HG02981 (cell line): ENCODE results near the gene OR1I1.

Source experiments
- ATAC-seq: cut with Tn5 transposase; IDR thresholded peaks from one replicate; pipeline ENCODE4 v1.9.1; 2021; ENCODE audit warnings: mild to moderate bottlenecking, moderate library complexity; ENCODE audit not compliant: unreplicated experiment

The OR1I1 gene

DNA sequence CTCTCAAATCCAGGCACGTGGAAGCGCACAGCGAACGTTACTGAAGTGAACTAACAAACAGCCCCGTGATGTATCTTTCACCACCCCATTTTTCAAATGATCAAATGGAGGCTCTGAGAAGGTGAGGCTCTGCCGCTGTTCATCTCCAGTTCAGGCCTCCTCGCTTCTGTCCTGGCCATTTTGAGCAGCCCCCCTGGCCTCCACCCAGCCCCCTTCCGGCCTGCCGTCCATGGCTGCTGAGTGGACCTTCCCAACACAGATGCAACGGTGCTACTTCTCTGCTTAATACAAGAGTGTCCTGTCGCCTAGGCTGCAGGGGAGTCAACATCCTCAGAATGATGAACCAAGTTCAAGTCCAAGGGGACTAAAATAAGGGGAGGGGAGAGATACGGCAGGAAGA is 34.8 kb downstream of the OR1I1 start:
- no peak for ATAC-seq

DNA sequence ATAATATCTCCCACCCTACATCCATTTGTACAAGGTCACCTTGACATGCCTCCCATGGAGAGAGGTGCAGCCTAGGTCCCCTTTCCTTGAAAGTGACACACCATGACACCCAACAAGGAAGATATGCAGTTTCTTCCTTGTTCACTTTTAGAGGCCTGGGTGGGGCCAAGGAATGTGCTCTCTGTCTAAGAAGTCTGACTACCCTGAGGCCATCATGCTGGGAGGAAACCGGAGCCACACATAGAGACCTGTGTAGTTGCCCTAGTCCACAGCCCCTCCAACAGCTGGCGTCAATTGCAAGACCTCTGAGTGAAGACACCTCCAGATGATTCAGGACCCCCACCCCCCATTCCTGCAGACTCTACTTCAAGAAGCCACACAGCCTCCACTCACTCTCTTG is 36.2 kb downstream of the OR1I1 start:
- ATAC-seq = no peak

DNA sequence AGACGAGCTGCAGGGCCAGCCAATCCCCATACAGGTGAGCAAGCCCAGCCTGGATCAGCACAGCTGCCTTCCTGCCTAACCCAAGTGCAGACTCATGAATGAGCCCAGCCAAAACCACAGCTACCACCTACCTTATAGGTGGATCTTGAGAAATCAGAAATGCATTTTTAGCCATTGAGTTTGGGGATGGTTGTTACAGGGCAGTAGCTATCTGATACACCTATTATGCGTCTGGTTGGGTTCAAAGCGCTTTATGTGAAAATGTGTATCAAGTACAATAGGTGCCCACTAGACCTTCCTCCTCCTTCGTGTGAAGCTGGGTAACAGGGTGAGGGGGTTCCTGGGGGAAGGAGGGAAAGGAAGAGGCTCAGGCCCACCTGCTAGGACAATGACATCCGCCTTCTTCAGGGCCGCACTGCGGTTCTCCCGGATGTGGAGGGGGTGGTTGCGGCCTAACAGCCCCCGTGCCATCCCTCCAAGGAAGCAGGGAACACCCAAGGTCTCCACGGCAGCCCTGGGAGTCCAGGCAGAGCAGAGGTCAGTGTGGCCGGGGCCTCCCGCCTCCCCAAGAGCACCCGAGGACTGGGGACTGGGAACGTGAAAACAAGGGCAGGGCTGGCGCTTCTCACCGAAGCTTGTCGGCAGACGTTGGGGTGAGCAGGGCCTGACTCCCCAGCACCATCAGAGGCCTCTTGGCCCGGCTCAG is 36.9 kb downstream of the OR1I1 start:
- no peak for ATAC-seq

DNA sequence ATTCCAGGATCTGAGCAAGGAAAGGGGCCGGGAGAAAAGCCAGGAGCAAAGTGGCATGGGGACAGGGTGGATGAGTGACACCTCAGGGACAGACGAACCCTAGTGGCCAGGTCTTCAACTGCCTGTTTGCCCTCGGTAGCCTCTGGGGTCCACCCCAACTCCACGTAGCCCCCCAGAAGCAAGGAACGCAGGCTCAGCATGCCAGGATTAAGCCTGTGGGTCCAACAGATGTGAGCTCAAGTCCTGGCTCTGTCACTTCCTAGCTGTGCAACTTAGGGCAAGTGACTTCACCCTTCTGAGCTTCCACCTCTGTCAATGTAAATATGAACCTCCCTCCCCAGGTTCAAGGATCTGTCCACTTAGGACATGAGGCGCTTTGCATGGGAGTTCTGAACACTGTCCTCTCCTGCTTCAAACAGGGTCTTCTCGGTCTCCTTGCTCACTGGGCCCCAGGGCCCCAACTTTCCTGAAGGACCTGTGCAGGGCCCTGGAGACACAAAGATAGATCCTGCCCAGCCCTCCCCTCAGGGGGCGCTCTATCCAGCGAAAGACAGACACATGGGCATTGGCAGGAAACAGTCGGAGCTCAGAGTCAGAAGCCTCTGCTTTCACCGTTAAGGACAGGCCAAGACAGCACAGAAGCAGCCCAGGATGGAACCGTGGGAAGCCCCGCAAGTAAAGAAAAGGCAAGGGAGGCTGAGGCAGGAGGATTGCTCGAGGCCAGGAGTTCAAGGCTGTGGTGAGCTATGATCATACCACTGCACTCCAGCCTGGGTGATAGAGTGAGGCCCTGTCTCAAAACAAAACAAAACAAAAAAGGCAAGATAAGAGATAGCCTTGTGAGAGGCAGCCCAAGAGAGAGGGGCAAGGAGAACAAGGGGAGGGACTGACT is 38.4 kb downstream of the OR1I1 start:
- ATAC-seq = no peak

DNA sequence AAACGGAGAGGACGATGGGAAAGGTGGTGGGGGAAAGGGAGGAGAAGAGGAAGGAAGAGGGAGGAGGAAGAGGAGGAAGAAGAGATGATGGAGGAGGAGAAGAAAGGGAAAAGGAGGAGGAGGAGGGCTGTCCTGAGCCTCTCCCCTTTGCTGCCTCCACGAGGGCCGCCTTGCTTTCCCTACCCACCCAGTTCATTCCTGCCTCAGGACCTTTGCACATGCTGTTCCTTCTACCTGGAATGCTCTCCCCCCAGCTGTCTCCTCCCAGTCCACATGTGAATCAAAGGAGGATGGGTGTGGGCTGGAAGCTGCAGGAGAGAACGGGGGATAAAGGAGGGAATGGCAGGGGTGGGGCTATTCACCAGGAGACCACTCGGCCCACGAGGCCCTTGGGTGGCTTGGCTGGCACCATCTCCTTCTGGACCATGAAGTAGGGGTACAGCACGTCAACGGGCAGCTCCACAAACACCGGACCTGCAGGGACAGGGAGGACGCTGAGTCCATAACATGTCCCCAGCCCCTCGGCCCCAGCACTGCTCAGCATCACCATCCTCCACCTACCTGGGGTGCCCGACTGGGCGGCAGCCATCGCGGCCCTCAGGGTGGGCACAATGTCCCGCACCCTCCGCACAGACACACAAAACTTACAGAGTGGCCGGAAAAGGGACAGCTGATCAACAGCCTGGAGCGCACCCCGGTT is 40.5 kb downstream of the OR1I1 start:
- no peak for ATAC-seq

DNA sequence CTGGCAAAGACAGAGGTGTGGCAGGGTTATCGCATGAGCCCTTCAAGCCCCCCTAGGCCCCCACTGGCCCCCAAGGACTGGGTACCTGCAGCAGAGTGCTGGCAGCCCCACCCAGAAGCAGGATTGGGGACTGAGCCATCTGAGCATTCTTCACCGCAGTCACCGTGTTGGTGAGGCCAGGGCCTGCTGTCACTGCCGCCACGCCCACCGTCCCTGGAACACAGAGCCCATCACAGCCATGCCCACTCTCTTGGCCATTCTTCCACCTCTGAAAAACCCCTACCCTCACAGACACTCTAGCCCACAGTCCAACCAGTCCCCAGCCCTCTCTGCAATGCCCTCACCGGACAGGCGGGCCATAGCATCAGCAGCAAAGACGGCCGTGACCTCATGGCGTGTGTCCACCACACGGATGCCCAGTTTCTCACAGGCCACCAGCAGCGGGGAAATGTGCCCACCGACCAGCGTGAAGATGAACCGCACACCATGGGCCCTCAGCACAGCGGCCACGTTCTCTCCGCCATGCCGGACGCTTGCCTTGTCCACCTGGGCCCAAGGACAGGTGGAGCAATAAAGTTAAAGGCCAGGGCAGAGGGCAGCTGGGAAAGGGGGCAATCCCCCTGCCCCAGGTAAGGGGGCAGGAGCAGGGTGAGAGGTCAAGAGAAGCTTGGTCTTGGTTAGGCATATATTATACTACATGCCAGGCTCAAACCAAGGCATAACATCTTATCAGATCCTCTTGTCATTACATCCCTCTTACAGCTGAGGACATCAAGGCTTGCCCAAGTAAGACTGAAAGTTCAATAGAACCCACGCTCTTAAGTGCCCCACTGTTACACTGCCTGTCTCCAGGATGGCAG is 41.2 kb downstream of the OR1I1 start:
- ATAC-seq = no peak

DNA sequence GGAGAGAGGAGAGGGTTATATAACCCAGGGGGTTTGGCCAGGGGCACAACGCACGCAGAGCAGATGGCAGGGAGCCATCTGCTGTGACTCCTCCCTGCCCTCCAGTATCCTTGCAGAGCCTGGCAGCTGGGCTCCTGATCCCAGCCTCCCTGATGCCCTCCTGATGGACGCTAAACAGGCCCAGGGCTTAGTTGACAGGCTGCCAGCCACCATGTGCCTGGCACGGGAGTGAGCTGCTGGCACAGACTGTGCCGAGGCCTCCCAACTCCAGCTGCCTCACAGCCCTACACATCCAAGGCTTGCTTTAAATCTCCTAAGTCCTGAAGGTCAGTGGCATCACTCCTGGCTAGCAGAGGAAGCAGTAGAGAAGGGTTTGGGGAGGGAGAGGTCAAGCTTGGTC is 41.9 kb downstream of the OR1I1 start:
- no peak for ATAC-seq

DNA sequence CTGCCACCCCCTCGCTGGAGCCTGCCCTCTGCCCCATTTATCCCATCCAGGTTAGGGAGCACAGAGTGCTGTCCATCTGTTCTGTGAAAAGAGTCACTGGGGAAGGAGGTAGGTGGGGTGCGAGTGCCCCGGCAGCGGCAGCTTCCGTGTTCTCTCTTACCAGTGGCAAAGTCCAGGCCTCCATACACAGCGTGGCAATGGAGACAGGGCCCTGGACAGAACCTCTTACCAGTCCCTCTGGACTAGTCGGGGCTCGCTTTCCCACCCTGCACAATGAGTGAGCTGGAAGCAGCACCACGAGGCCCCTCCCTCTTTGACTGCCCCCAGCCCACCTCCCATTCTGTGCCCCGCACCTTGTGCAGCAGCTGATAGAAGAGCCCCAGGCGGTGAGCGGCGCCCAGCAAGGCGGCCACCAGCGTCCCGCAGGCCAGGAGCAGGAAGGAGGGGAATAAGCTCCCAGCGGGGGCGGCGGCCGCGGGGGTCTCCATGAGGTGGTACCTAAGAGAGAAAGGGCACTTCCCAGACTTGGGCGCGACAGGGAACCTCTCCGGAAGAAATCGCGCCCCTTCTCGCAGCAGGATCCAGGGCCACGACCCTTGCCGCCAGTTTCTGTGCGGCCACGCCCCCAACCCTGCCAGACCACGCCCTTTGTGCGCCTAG is 42.7 kb downstream of the OR1I1 start:
- ATAC-seq = no peak

DNA sequence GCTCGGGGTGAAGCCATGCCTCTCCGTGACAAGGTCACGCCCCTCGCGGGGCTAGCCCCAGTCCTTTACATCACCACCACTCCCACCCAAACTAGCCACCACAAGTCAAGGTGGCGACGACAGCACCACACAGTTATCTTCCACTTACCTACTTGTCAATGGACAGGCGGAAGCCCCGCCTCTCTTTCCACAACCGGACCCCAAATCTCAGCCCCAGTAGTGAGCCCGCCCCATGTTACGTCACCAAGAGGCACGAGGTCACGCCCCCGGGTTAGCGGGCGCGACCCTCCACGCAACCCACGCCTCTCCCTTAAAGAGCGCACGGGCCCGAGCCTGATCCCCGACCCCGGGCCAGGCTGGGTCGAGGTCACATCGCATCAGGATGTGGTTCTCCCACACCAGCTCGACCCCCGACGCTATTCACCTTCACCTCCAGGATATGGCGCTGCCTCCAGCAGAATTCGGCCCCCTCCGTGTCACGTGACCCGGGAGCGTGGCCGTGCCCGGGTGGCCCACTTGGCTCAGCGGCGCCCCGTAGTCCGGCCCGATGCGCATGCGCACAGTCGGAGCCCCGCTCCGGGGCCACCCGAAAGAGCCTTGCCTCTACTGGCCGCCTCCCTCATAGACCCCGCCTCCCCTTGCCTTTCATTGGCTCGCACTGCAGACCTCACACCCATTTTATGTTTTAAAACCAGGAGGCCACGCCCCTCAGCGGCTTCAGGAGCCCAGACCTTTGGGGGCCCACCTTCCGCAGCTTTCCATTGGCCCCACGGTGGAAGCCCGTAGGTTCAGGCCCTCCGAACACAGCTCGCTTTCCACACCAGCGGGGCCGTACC is 43.4 kb downstream of the OR1I1 start:
- peak; percentile 88 for ATAC-seq

DNA sequence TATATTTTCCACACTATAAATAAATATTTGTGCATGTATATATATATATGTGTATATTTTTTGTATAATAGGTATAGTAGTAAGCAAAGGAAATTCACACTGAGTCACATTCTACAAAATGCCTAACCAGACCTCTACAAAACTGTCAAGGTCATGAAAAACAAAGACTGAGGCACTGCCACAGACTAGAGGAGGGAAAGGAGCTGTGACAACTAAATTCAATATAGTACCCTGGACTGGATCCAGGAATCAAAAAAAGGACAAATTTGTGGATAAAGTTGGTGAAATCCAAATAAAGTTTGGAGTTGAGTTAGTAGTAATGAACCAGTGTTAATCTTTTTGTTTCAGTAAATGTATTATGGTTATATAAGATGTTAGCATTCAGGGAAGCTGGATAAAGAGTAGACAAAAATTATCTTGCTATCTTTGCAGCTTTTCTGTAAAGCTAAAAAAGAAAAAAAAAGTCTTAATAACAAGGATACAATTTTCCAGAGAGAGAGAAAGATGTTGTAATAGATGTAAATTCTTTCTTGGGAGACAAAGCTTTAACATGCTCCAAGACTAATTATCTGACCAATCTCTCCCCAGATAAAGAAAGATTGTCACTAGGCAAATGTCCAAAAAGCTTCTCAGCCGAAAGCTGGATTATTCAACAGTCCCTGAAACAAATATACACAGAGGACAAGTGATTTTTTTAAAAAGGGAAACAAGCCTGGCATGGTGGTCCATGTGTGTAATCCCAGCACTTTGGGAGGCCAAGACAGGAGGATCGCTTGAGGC is 44.3 kb downstream of the OR1I1 start:
- no peak for ATAC-seq

DNA sequence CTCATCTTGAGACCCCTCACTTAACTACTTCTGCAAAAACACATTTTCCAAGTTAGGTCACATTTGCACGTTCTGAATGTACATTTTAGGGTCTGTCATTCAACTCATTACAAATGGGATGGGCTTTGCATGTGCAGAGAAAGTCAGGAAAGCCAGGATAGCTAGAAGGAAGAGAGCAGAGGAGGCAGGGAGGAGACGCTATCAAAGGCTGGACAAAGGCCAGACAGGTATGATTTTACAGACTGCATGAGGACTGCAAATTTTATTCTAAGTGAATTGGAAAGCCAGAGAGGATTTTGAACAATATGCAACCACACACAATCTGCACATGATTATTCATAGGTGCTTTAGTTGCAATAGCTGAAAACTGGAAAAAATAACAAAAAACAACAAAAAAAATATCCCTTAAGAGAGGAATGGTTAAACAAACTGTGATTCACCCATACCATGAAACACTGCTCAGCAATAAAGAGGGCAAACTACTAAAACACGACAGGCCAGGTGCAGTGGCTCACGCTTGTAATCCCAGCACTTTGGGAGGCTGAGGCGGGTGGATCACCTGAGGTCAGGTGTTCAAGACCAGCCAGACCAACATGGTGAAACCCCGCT is 46.3 kb downstream of the OR1I1 start:
- no peak for ATAC-seq

DNA sequence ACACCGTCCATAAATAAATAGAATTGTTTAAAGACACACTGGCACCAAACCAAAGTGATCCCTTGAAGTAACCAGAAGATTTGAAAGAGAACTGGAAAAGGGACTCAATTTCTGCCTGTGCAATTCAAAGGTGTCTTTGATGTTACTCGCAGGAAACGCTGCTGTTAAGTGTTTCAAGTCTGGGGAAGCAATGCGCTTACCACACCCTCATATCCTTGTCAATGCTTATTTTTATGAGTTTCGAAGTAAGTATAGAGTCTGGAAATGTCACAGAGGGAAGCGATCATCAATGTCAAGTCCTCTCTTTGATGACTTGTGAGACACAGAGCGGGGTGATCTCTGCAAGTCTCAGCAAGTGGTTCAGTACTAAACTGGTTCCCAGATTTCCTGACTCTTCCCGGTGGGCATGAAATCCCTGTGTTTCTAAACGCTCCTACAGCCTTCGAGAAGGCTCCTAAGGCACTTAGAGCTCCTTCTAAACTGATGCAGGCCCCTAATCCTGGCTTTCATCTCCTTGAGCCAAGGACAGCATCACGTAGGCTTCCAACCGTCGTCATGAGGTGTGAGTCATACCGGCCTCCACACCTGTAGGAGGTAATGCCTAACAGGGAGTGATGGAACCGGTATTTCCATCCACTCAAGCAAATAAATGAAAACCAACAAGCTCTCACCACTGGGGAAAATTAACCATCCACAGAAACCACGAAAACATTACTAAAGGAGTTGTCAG is 48.0 kb downstream of the OR1I1 start:
- no peak for ATAC-seq

DNA sequence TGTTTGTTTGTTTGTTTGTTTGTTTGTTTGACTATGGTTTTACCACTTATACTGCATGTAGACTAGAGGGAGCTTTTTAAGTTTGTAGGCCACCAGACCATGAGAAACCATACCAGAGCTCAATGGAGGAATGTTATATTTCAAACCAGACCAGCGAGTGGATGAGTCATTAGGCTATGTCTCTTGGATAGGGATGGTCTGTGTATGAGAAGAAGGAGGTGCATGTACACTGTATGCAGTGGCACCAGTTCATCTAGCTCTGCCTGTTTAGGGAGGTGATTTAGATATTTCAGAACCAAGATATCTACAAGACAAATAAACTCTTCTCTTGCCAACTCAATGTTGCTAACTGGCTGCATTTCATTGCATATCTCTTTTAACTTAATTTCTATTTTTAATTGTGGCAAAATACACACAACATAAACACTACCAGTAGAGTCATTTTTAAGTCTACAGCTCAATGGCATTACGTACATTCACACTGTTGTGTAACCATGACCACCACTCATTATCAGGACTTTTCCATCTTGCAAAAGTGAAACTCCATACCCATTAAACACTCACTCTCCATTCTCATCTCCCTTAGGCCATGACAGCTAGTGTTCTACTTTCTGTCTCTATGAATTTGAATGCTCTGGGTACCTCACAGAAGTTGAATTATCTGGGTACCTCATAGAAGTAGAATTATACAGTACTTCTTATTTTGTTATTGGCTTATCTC is 54.4 kb downstream of the OR1I1 start:
- ATAC-seq = no peak

DNA sequence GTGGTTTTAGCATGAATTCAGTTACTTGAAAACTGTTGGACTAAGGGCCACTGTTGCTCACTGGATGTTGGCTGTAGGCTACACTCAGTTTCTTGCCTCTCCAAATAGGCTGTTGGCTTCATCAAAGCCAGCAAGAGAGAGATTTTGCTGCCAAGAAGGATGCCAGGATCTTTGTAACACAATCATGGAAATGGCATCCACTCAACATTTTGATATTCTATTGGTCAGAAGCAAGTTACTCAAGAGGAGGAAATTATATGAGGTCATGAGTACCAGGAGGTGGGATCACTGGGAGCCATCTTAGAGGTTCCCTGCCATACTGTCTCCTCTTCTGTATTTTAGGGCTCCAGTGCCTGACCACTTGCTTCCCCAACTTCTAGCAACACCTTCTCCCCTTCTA is 55.8 kb downstream of the OR1I1 start:
- ATAC-seq = no peak

DNA sequence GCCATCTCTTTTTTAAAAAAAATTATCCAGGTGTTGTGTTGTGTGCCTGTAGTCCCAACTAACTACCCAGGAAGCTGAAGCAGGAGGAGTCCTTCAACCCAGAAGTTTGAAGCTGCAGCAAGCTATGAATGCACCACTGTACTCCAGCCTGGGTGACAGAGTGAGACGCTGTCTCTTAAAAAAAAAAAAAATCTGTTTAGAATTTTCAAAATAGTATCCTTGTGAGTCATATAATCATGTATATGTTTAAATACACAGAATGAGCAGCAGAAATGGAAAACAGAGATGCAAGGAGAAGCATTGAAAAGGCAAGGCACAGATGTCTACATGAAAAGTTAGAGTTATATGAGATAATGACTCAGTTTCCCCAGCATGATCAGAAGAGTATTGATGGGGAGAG is 56.4 kb downstream of the OR1I1 start:
- no peak for ATAC-seq

DNA sequence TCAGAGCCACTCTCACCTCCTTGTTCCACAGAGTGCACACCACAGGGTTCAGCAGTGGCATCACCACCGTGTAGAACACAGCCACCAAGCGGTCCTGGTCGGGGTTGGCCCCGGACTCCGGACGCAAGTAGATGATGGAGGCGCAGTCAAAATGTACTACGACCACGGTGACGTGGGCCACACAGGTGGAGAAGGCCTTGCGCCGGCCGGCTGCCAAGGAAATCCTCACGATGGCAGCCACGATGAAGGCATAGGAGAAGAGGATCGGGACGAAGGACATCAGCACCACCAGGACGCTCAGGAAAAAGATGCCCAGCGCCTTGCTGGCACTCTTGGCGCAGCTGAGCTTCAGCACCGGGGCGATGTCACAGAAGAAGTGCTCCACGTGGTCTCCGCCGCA is 59.1 kb downstream of the OR1I1 start:
- ATAC-seq = no peak

DNA sequence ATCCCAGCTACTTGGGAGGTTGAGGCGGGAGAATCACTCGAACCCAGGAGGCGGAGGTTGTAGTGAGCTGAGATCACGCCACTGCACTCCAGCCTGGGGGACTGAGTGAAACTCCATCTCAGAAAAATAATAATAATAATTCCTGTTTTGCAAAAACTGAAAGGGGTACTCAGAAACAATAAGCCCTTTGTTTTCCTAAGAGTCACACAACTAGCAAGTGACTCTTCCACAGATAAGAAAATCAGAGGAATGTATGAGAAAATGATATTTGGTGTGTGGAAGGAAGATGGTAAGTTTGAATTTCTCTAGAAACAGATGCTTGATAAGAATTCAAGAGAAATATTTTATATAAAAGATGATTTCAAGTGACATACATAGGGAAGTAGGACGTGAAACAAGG is 60.3 kb downstream of the OR1I1 start:
- ATAC-seq = no peak
